Measurements from ENCODE around the gene PRKACB. TPM values are rescaled to one million over a fixed set of nuclear protein-coding genes. Genes with fewer than 3 reads are reported as not detected.

PRKACB gene
- total RNA-seq, 1 donor from 2014 or later: 64.9 TPM

- H3K4me3 Mint-ChIP-seq (ENCODE audit: unreplicated experiment): no peak overlapping the region
- Histone ChIP-seq H3K4me1 (ENCODE audit: insufficient read depth, low read length) (no peaks in the 10 kb centered on the region), H2AFZ (ENCODE audit: low read depth, low read length) (no peak overlapping the region), H3K4me2 (ENCODE audit: low read length) (no peak overlapping the region), H3K36me3 (ENCODE audit: insufficient read depth, low read length) (no peaks in the 10 kb centered on the region), H3K27ac (ENCODE audit: low read depth, low read length) (no peak overlapping the region), H3K9ac (ENCODE audit: low read length) (no peak overlapping the region), H3K27me3 (ENCODE audit: insufficient read depth, low read length) (no peaks in the 10 kb centered on the region), H3K4me3 (ENCODE audit: insufficient read depth, low read depth, low read length) (no peak overlapping the region), H3K79me2 (ENCODE audit: insufficient read depth, low read length) (no peaks in the 10 kb centered on the region), H4K20me1 (ENCODE audit: insufficient read depth, low read length) (no peaks in the 10 kb centered on the region), H3K9me3 (ENCODE audit: insufficient read depth, low read depth, low read length) (no peaks in the 10 kb centered on the region)
- DNase-seq (ENCODE audit: low read depth) (no peak), FAIRE-seq (no peak)
- H3K27me3 Mint-ChIP-seq (ENCODE audit: low read depth, unreplicated experiment): no peaks in the 10 kb centered on the region
- H3K36me3 Mint-ChIP-seq (ENCODE audit: low read depth, unreplicated experiment): peaks cover 26% of the 10 kb centered on the region
- H3K27ac Mint-ChIP-seq (ENCODE audit: unreplicated experiment): no peak overlapping the region
- no peak for TF ChIP-seq EZH2 (IDR thresholded peaks at IDR 0.05; ENCODE audit: insufficient read depth, low read length)
- no peak for TF ChIP-seq CTCF (IDR thresholded peaks at IDR 0.05; ENCODE audit: insufficient read depth, low read depth, low read length)
- peaks cover 7% of the 10 kb centered on the region for H3K9me3 Mint-ChIP-seq (ENCODE audit: unreplicated experiment)
- H3K4me1 Mint-ChIP-seq (ENCODE audit: low read depth, unreplicated experiment): no peaks in the 10 kb centered on the region
Observed at GRCh38 chr1:84236256-84236655, 92.2 kb downstream of the PRKACB start.

DNA sequence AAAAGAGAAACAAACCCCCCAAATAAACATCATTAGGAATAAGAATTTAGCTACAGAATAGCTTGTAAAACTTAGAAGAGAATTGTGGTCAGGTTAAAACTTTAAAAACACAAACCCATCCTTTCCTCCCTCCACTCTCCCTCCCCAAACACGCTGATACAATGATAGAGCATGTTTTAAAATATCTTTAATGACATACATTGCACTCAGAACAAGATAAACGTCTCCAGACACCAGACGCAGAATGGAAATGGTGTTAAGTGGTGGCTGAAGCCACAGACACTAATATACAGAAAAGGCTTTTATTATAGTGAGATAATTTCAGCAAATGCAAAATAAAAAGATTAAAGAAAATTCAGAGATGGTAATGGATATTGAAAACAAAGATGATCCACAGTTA, 98.6 kb downstream of the PRKACB start:
- Mint-ChIP-seq H3K27me3 (ENCODE audit: low read depth, unreplicated experiment) (no peaks in the 10 kb centered on the region), H3K27ac (ENCODE audit: unreplicated experiment) (no peak overlapping the region), H3K36me3 (ENCODE audit: low read depth, unreplicated experiment) (peaks cover 17% of the 10 kb centered on the region), H3K4me1 (ENCODE audit: low read depth, unreplicated experiment) (peaks cover 8% of the 10 kb centered on the region), H3K9me3 (ENCODE audit: unreplicated experiment) (peaks cover 6% of the 10 kb centered on the region), H3K4me3 (ENCODE audit: unreplicated experiment) (no peak overlapping the region)
- no peak overlapping the region for H2AFZ ChIP-seq (ENCODE audit: low read depth, low read length)
- FAIRE-seq (no peak), DNase-seq (ENCODE audit: low read depth) (no peak)
- H3K4me2 ChIP-seq (ENCODE audit: low read length): no peak overlapping the region
- H3K27ac ChIP-seq (ENCODE audit: low read depth, low read length): no peak overlapping the region
- no peaks in the 10 kb centered on the region for H3K9me3 ChIP-seq (ENCODE audit: insufficient read depth, low read depth, low read length)
- H3K79me2 ChIP-seq (ENCODE audit: insufficient read depth, low read length): no peaks in the 10 kb centered on the region
- no peaks in the 10 kb centered on the region for H4K20me1 ChIP-seq (ENCODE audit: insufficient read depth, low read length)
- no peak overlapping the region for H3K4me3 ChIP-seq (ENCODE audit: insufficient read depth, low read depth, low read length)
- TF ChIP-seq CTCF (IDR thresholded peaks at IDR 0.05; ENCODE audit: insufficient read depth, low read depth, low read length) (no peak), EZH2 (IDR thresholded peaks at IDR 0.05; ENCODE audit: insufficient read depth, low read length) (no peak)
- H3K36me3 ChIP-seq (ENCODE audit: insufficient read depth, low read length): no peaks in the 10 kb centered on the region
- H3K9ac ChIP-seq (ENCODE audit: low read length): no peak overlapping the region
- H3K27me3 ChIP-seq (ENCODE audit: insufficient read depth, low read length): no peaks in the 10 kb centered on the region
- peaks cover 8% of the 10 kb centered on the region for H3K4me1 ChIP-seq (ENCODE audit: insufficient read depth, low read length)

DNA sequence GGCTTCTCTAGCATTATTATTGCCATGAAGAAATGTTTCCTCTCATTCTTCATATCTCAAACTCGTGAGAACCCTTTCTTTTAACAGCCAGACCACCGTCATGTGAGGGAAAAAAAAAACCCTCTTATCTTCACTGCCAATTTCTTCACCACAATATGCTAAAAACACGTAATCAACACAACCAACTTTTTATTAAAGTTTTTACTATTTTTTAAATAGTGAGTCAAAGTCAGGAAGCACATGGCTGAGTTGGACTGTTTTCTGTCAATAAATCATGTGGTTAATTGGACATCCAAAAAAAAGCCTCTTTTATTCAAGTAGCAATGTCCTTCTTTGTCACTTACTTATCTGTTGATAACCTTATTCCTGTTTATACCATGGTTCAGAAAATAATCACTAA, 101.5 kb downstream of the PRKACB start:
- no peak overlapping the region for H3K4me3 Mint-ChIP-seq (ENCODE audit: unreplicated experiment)
- H3K4me1 Mint-ChIP-seq (ENCODE audit: low read depth, unreplicated experiment): peaks cover 11% of the 10 kb centered on the region
- Histone ChIP-seq H3K9ac (ENCODE audit: low read length) (no peak overlapping the region), H3K27ac (ENCODE audit: low read depth, low read length) (no peak overlapping the region), H3K9me3 (ENCODE audit: insufficient read depth, low read depth, low read length) (no peaks in the 10 kb centered on the region), H3K4me1 (ENCODE audit: insufficient read depth, low read length) (peaks cover 12% of the 10 kb centered on the region), H3K4me2 (ENCODE audit: low read length) (no peak overlapping the region), H2AFZ (ENCODE audit: low read depth, low read length) (no peak overlapping the region), H3K4me3 (ENCODE audit: insufficient read depth, low read depth, low read length) (no peak overlapping the region), H3K79me2 (ENCODE audit: insufficient read depth, low read length) (no peaks in the 10 kb centered on the region), H4K20me1 (ENCODE audit: insufficient read depth, low read length) (no peaks in the 10 kb centered on the region), H3K36me3 (ENCODE audit: insufficient read depth, low read length) (no peaks in the 10 kb centered on the region), H3K27me3 (ENCODE audit: insufficient read depth, low read length) (no peaks in the 10 kb centered on the region)
- no peaks in the 10 kb centered on the region for H3K27me3 Mint-ChIP-seq (ENCODE audit: low read depth, unreplicated experiment)
- no peak for FAIRE-seq
- no peak for DNase-seq (ENCODE audit: low read depth)
- no peak for TF ChIP-seq CTCF (IDR thresholded peaks at IDR 0.05; ENCODE audit: insufficient read depth, low read depth, low read length)
- no peak for TF ChIP-seq EZH2 (IDR thresholded peaks at IDR 0.05; ENCODE audit: insufficient read depth, low read length)
- peaks cover 4% of the 10 kb centered on the region for H3K9me3 Mint-ChIP-seq (ENCODE audit: unreplicated experiment)
- peaks cover 7% of the 10 kb centered on the region for H3K36me3 Mint-ChIP-seq (ENCODE audit: low read depth, unreplicated experiment)
- no peak overlapping the region for H3K27ac Mint-ChIP-seq (ENCODE audit: unreplicated experiment)
